HepG2 (cell line): ENCODE measurements around the gene INHBB. TPM values are rescaled to one million over a fixed set of nuclear protein-coding genes. Genes with fewer than 3 reads are reported as not detected.
A peak's percentile ranks its signal among the peaks of the same experiment; 100 is the strongest.

Source experiments
- ATF1 ChIP-seq: IDR thresholded peaks from 2 replicates; pipeline ENCODE4 v1.6.1; 2016; ENCODE audit warnings: mild to moderate bottlenecking, control low read depth
- CHCHD3 ChIP-seq: sonication (generic); formaldehyde crosslinking; IDR thresholded peaks from 2 replicates; pipeline ENCODE4 v1.8.0; 2022; ENCODE audit warnings: mild to moderate bottlenecking, missing genetic modification reagents, moderate library complexity
- FLYWCH1 ChIP-seq: sonication (generic); formaldehyde crosslinking; IDR thresholded peaks from 2 replicates; pipeline ENCODE4 v1.8.1; 2023; ENCODE audit warnings: mild to moderate bottlenecking, missing genetic modification reagents
- HDAC1 ChIP-seq: sonication (generic); formaldehyde crosslinking; IDR thresholded peaks from 2 replicates; pipeline ENCODE4 v1.5.1; 2020; ENCODE audit warnings: mild to moderate bottlenecking, missing genetic modification reagents
- RXRB ChIP-seq: IDR thresholded peaks from 2 replicates; pipeline ENCODE4 v1.6.1; 2016; ENCODE audit warnings: borderline replicate concordance, missing genetic modification reagents, missing compliant biosample characterization
- SKI ChIP-seq: fragments of 450-650 bp; IDR thresholded peaks from one replicate; pipeline ENCODE4 v1.6.1; 2018; ENCODE audit warnings: mild to moderate bottlenecking; ENCODE audit not compliant: partially characterized antibody
- SMAD1 ChIP-seq: sonication (generic); formaldehyde crosslinking; IDR thresholded peaks from 2 replicates; pipeline ENCODE4 v1.4.0; 2020; ENCODE audit warnings: missing genetic modification reagents, low read depth, mild to moderate bottlenecking, borderline replicate concordance
- SRY ChIP-seq: sonication (generic); formaldehyde crosslinking; IDR thresholded peaks from 2 replicates; pipeline ENCODE4 v1.8.0; 2022; ENCODE audit warnings: mild to moderate bottlenecking, missing genetic modification reagents
- STAG1 ChIP-seq: sonication (generic); formaldehyde crosslinking; IDR thresholded peaks from 2 replicates; pipeline ENCODE4 v1.4.0; 2020; ENCODE audit warnings: missing genetic modification reagents
- THYN1 ChIP-seq: sonication (generic); formaldehyde crosslinking; IDR thresholded peaks from 2 replicates; pipeline ENCODE4 v1.8.1; 2023; ENCODE audit warnings: low read depth, mild to moderate bottlenecking, moderate library complexity, missing genetic modification reagents, borderline replicate concordance
- ZNF34 ChIP-seq: sonication (generic); formaldehyde crosslinking; IDR thresholded peaks from 2 replicates; pipeline ENCODE4 v1.4.0; 2020; ENCODE audit warnings: mild to moderate bottlenecking, missing genetic modification reagents, borderline replicate concordance
- ZNF382 ChIP-seq: sonication (generic); formaldehyde crosslinking; IDR thresholded peaks from 2 replicates; pipeline ENCODE4 v1.5.0; 2020; ENCODE audit warnings: missing genetic modification reagents, mild to moderate bottlenecking, borderline replicate concordance
- ZNF430 ChIP-seq: sonication (generic); formaldehyde crosslinking; IDR thresholded peaks from 2 replicates; pipeline ENCODE4 v1.9.0; 2021; ENCODE audit warnings: mild to moderate bottlenecking, missing genetic modification reagents
- ZNF431 ChIP-seq: sonication (generic); formaldehyde crosslinking; IDR thresholded peaks from 2 replicates; pipeline ENCODE4 v1.9.0; 2022; ENCODE audit warnings: missing genetic modification reagents, low read depth, mild to moderate bottlenecking, borderline replicate concordance
- ZNF451 ChIP-seq: sonication (generic); formaldehyde crosslinking; IDR thresholded peaks from 2 replicates; pipeline ENCODE4 v1.5.0; 2020; ENCODE audit warnings: mild to moderate bottlenecking, missing genetic modification reagents
- ZNF572 ChIP-seq: sonication (generic); formaldehyde crosslinking; IDR thresholded peaks from 2 replicates; pipeline ENCODE4 v1.5.1; 2020; ENCODE audit warnings: mild to moderate bottlenecking, missing genetic modification reagents
- ZNF614 ChIP-seq: IDR thresholded peaks from 2 replicates; pipeline ENCODE4 v1.6.1; 2018; ENCODE audit warnings: missing biosample characterization, missing genetic modification reagents, inconsistent platforms, borderline replicate concordance
- ZNF660 ChIP-seq: sonication (generic); formaldehyde crosslinking; IDR thresholded peaks from 2 replicates; pipeline ENCODE4 v1.5.1; 2020; ENCODE audit warnings: mild to moderate bottlenecking, low read depth, missing genetic modification reagents, borderline replicate concordance
- ZNF670 ChIP-seq: sonication (generic); formaldehyde crosslinking; IDR thresholded peaks from 2 replicates; pipeline ENCODE4 v1.8.0; 2022; ENCODE audit warnings: mild to moderate bottlenecking, missing genetic modification reagents, borderline replicate concordance
- ZNF7 ChIP-seq: IDR thresholded peaks from 2 replicates; pipeline ENCODE4 v1.6.1; 2016; ENCODE audit warnings: missing biosample characterization, missing genetic modification reagents
- ZSCAN25 ChIP-seq: sonication (generic); formaldehyde crosslinking; IDR thresholded peaks from 2 replicates; pipeline ENCODE4 v1.8.0; 2022; ENCODE audit warnings: mild to moderate bottlenecking, missing genetic modification reagents
- polyA plus RNA-seq, 8 experiments: library from polyadenylated mRNA; depleted of rRNA in 3 of 8; stranded (reverse) in 7 of 8; unstranded in 1 of 8; fragments of >200 nt; fragmentation: Illumina TruSeq in 4 of 8; extraction: Trizol in 4 of 8; gene quantifications; 2 replicates each; pipeline versions ENCODE4 v1.2.1 to v1.2.3, GENCODE V29; 2011 to 2016; ENCODE audit warnings: low read depth in 4 of 8, missing spikeins in 1 of 8, mixed read lengths in 1 of 8; ENCODE audit not compliant: insufficient read depth in 1 of 8
- total RNA-seq, 5 experiments: library from RNA; depleted of rRNA; stranded (reverse); fragments of >200 nt; fragmentation: Illumina TruSeq; extraction: Trizol; gene quantifications; 2 replicates each; pipeline ENCODE4 v1.2.3, GENCODE V29; 2016; ENCODE audit warnings: low read depth in 1 of 5
- TF ChIP-seq, protein P1 (sequence below): sonication (generic); formaldehyde crosslinking; IDR thresholded peaks from 2 replicates; pipeline ENCODE4 v1.4.0; 2020; ENCODE audit warnings: missing genetic modification reagents
- TF ChIP-seq, protein P2 (sequence below): sonication (generic); formaldehyde crosslinking; IDR thresholded peaks from 2 replicates; pipeline ENCODE4 v1.8.0; 2022; ENCODE audit warnings: missing genetic modification reagents, mild to moderate bottlenecking, borderline replicate concordance
- TF ChIP-seq, protein P3 (sequence below): sonication (generic); formaldehyde crosslinking; IDR thresholded peaks from 2 replicates; pipeline ENCODE4 v1.5.0; 2020; ENCODE audit warnings: missing genetic modification reagents

Gene INHBB
- total and polyA plus RNA-seq, 2 of the 13 experiments (the other 11 are each of a cell fraction or from before 2014, with no cell fraction given): 0.20 to 1.7 TPM

DNA sequence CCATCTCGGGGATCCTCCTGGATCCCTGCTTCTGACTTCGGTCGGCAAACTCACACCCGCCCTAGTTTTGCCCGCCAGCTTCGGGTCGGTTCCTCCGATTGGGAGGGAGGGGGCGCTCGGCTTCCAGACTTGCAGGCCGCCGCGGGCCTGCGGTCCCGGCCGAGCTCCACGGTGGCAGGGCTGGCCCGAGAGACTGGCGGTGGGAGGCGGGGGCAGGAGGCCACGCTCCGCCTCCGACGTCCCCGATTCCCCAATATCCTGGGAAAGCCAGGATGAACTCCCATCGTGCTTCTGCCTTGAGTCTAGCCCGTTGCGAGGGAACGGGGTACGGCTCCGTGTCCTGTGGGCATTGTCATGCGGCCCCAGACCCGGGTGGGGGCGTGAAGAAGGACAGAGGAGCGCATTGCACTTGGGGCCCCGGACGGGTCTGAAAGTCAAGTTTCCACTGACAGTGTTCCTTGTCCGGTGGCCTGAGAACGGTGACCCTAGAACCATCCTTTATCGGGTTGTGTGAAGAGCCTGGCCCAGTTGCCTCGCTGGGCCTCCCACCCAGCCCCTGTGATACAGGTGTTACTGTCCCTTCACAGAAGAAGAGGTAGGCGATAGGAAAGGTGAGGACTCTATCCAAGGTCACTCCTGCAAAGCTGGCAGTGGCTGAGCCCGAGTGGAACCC lies 2.4 kb upstream of the INHBB start (continued):
- TF ChIP-seq THYN1 (CRISPR knock-in tag) (no peak), ZNF660 (CRISPR knock-in tag) (no peak), ZNF614 (CRISPR knock-in tag) (peak; percentile 24; the same call in 1 of the 2 replicates), ZNF34 (CRISPR knock-in tag) (no peak), ZNF670 (0 out of 2 replicates have a peak, but pooled peaks have one; percentile 27), ZNF572 (0 out of 2 replicates have a peak, but pooled peaks have one; percentile 72), FLYWCH1 (CRISPR knock-in tag) (no peak), HDAC1 (CRISPR knock-in tag) (0 out of 2 replicates have a peak, but pooled peaks have one; percentile 19), SMAD1 (no peak), ZNF430 (CRISPR knock-in tag) (0 out of 2 replicates have a peak, but pooled peaks have one; percentile 39), RXRB (CRISPR knock-in tag) (peak; percentile 42; the same call in 1 of the 2 replicates), ZSCAN25 (no peak), ZNF382 (CRISPR knock-in tag) (no peak), CHCHD3 (CRISPR knock-in tag) (no peak), ATF1 (CRISPR knock-in tag) (no peak), ZNF7 (CRISPR knock-in tag) (no peak), SRY (no peak), STAG1 (peak; percentile 99), ZNF431 (CRISPR knock-in tag) (no peak), ZNF451 (CRISPR knock-in tag) (no peak), SKI (peak; percentile 27)
- TF ChIP-seq, protein P1, sequence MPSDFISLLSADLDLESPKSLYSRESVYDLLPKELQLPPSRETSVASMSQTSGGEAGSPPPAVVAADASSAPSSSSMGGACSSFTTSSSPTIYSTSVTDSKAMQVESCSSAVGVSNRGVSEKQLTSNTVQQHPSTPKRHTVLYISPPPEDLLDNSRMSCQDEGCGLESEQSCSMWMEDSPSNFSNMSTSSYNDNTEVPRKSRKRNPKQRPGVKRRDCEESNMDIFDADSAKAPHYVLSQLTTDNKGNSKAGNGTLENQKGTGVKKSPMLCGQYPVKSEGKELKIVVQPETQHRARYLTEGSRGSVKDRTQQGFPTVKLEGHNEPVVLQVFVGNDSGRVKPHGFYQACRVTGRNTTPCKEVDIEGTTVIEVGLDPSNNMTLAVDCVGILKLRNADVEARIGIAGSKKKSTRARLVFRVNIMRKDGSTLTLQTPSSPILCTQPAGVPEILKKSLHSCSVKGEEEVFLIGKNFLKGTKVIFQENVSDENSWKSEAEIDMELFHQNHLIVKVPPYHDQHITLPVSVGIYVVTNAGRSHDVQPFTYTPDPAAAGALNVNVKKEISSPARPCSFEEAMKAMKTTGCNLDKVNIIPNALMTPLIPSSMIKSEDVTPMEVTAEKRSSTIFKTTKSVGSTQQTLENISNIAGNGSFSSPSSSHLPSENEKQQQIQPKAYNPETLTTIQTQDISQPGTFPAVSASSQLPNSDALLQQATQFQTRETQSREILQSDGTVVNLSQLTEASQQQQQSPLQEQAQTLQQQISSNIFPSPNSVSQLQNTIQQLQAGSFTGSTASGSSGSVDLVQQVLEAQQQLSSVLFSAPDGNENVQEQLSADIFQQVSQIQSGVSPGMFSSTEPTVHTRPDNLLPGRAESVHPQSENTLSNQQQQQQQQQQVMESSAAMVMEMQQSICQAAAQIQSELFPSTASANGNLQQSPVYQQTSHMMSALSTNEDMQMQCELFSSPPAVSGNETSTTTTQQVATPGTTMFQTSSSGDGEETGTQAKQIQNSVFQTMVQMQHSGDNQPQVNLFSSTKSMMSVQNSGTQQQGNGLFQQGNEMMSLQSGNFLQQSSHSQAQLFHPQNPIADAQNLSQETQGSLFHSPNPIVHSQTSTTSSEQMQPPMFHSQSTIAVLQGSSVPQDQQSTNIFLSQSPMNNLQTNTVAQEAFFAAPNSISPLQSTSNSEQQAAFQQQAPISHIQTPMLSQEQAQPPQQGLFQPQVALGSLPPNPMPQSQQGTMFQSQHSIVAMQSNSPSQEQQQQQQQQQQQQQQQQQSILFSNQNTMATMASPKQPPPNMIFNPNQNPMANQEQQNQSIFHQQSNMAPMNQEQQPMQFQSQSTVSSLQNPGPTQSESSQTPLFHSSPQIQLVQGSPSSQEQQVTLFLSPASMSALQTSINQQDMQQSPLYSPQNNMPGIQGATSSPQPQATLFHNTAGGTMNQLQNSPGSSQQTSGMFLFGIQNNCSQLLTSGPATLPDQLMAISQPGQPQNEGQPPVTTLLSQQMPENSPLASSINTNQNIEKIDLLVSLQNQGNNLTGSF: no peak
- TF ChIP-seq, protein P2, sequence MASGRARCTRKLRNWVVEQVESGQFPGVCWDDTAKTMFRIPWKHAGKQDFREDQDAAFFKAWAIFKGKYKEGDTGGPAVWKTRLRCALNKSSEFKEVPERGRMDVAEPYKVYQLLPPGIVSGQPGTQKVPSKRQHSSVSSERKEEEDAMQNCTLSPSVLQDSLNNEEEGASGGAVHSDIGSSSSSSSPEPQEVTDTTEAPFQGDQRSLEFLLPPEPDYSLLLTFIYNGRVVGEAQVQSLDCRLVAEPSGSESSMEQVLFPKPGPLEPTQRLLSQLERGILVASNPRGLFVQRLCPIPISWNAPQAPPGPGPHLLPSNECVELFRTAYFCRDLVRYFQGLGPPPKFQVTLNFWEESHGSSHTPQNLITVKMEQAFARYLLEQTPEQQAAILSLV: peak; percentile 65; the same call in 1 of the 2 replicates
- TF ChIP-seq, protein P3, sequence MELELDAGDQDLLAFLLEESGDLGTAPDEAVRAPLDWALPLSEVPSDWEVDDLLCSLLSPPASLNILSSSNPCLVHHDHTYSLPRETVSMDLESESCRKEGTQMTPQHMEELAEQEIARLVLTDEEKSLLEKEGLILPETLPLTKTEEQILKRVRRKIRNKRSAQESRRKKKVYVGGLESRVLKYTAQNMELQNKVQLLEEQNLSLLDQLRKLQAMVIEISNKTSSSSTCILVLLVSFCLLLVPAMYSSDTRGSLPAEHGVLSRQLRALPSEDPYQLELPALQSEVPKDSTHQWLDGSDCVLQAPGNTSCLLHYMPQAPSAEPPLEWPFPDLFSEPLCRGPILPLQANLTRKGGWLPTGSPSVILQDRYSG: no peak
